H1 (cell line): ENCODE data around the gene C3orf62. TPM values are rescaled to one million over a fixed set of nuclear protein-coding genes. Genes with fewer than 3 reads are reported as not detected.

Source experiments
- CTCF ChIA-PET: fragments of 300-600 bp; sonication (Branson Sonifier 250); formaldehyde crosslinking; loops from one replicate; lab custom pipeline; 2021; ENCODE audit not compliant: partially characterized antibody; lab: Charles Lee
- POLR2A ChIA-PET: fragments of 300-600 bp; sonication (Branson Sonifier 250); formaldehyde crosslinking; loops from one replicate; lab custom pipeline; 2021; ENCODE audit warnings: inconsistent platforms; ENCODE audit not compliant: partially characterized antibody; lab: Charles Lee
- DNase-seq, 2 experiments: peaks; one replicate each; pipeline versions ENCODE4 v3.0.0 to v3.0.0-alpha.2; 2010 to 2022; ENCODE audit warnings: low spot score in 2 of 2, low read depth in 1 of 2, mixed read lengths in 1 of 2
- FAIRE-seq: peaks from 2 replicates; lab custom pipeline; 2011; peaks lifted over from hg19 to GRCh38; lab: Jason Lieb, UNC
- H2AFZ ChIP-seq: 2 replicates; pipeline ENCODE4 v1.8.1; 2012; ENCODE audit warnings: low read length, inconsistent platforms
- H2AK5ac ChIP-seq: 2 replicates; pipeline ENCODE4 v1.6.1; 2013; ENCODE audit warnings: low read depth, low read length
- H2BK120ac ChIP-seq: replicated peaks from 2 replicates; pipeline ENCODE3; 2013; ENCODE audit warnings: low read depth, low read length, inconsistent platforms
- H2BK12ac ChIP-seq: 2 replicates; pipeline ENCODE4 v1.6.1; 2013; ENCODE audit warnings: low read depth, low read length
- H2BK15ac ChIP-seq: 2 replicates; pipeline ENCODE4 v1.6.1; 2013; ENCODE audit warnings: low read length
- H2BK20ac ChIP-seq: 2 replicates; pipeline ENCODE4 v1.6.1; 2013; ENCODE audit warnings: low read length
- H2BK5ac ChIP-seq: 2 replicates; pipeline ENCODE4 v1.6.1; 2013; ENCODE audit warnings: low read depth, low read length
- H3K14ac ChIP-seq: 2 replicates; pipeline ENCODE4 v1.6.1; 2013; ENCODE audit warnings: inconsistent platforms; ENCODE audit not compliant: insufficient read length
- H3K18ac ChIP-seq: 2 replicates; pipeline ENCODE4 v1.6.1; 2013; ENCODE audit warnings: low read length; ENCODE audit errors: extremely low read depth
- H3K23ac ChIP-seq: 2 replicates; pipeline ENCODE4 v1.6.1; 2013; ENCODE audit warnings: inconsistent platforms; ENCODE audit not compliant: insufficient read length
- H3K23me2 ChIP-seq: 2 replicates; pipeline ENCODE4 v1.6.1; 2013; ENCODE audit warnings: low read depth, low read length
- H3K27ac ChIP-seq: 2 replicates; pipeline ENCODE4 v1.6.1; 2011; ENCODE audit warnings: low read depth, low read length, inconsistent platforms
- H3K27me3 ChIP-seq, 4 experiments: replicated peaks in 1 of 4; 1 replicate in 1 of 4; 2 replicates in 3 of 4; pipeline versions ENCODE4 v1.6.1 to v1.8.1; 2011 to 2013; ENCODE audit warnings: low read length in 3 of 4, mild to moderate bottlenecking in 3 of 4, inconsistent platforms in 2 of 4, mixed read lengths in 2 of 4, moderate library complexity in 1 of 4; ENCODE audit not compliant: control insufficient read depth in 3 of 4, insufficient read depth in 3 of 4; ENCODE audit errors: extremely low read depth in 1 of 4
- H3K36me3 ChIP-seq, 4 experiments: 2 replicates each; pipeline versions ENCODE4 v1.6.1 to v1.8.1; 2011 to 2013; ENCODE audit warnings: mild to moderate bottlenecking in 4 of 4, low read length in 3 of 4, moderate library complexity in 2 of 4, control low read depth in 1 of 4, inconsistent platforms in 1 of 4; ENCODE audit not compliant: insufficient read depth in 4 of 4, control insufficient read depth in 2 of 4
- H3K4ac ChIP-seq: replicated peaks from 2 replicates; pipeline ENCODE3; 2013; ENCODE audit warnings: low read length, low read depth, mixed read lengths, inconsistent platforms; ENCODE audit not compliant: insufficient read length
- H3K4me1 ChIP-seq, 4 experiments: replicated peaks in 1 of 4; 1 replicate in 1 of 4; 2 replicates in 3 of 4; pipeline versions ENCODE4 v1.6.1 to v1.8.1; 2011 to 2013; ENCODE audit warnings: low read length in 3 of 4, inconsistent platforms in 2 of 4, mixed read lengths in 1 of 4; ENCODE audit not compliant: insufficient read depth in 4 of 4, control insufficient read depth in 3 of 4
- H3K4me2 ChIP-seq, 2 experiments: 2 replicates each; pipeline versions ENCODE4 v1.6.1 to v1.8.1; 2011 to 2013; ENCODE audit warnings: low read depth in 2 of 2, low read length in 2 of 2, control low read depth in 1 of 2, inconsistent platforms in 1 of 2, mild to moderate bottlenecking in 1 of 2; ENCODE audit not compliant: insufficient read depth in 1 of 2
- H3K4me3 ChIP-seq, 4 experiments: fragments of 200-600, 300-600 bp in 1 of 4; sonication (generic), shearing (Covaris generic), sonication (Bioruptor Twin) in 1 of 4; 2 replicates each; pipeline versions ENCODE4 v1.5.1 to v1.8.1; 2011 to 2016; ENCODE audit warnings: low read length in 4 of 4, low read depth in 3 of 4, control low read depth in 2 of 4, inconsistent platforms in 2 of 4, mild to moderate bottlenecking in 2 of 4, mixed read lengths in 1 of 4, moderate library complexity in 1 of 4; ENCODE audit not compliant: insufficient read depth in 2 of 4; ENCODE audit errors: extremely low read depth in 1 of 4
- H3K56ac ChIP-seq: replicated peaks from 2 replicates; pipeline ENCODE3; 2013; ENCODE audit warnings: low read depth, mild to moderate bottlenecking, mixed read lengths, low read length, inconsistent platforms; ENCODE audit not compliant: insufficient read length
- H3K79me1 ChIP-seq: 2 replicates; pipeline ENCODE4 v1.6.1; 2013; ENCODE audit warnings: low read depth, low read length, control low read depth
- H3K79me2 ChIP-seq, 2 experiments: 2 replicates each; pipeline versions ENCODE4 v1.6.1 to v1.8.1; 2012 to 2013; ENCODE audit warnings: low read length in 2 of 2, mild to moderate bottlenecking in 2 of 2, inconsistent platforms in 1 of 2; ENCODE audit not compliant: insufficient read depth in 2 of 2, control insufficient read depth in 1 of 2
- H3K9ac ChIP-seq, 4 experiments: replicated peaks in 1 of 4; 1 replicate in 1 of 4; 2 replicates in 3 of 4; pipeline versions ENCODE4 v1.6.1 to v1.8.1; 2011 to 2013; ENCODE audit warnings: low read depth in 3 of 4, low read length in 3 of 4, control low read depth in 2 of 4, mild to moderate bottlenecking in 2 of 4, moderate library complexity in 2 of 4, inconsistent platforms in 1 of 4; ENCODE audit errors: extremely low read depth in 1 of 4
- H3K9me3 ChIP-seq, 2 experiments: 2 replicates each; pipeline versions ENCODE4 v1.6.1 to v1.8.1; 2012 to 2013; ENCODE audit warnings: mild to moderate bottlenecking in 2 of 2, moderate library complexity in 2 of 2, control low read depth in 1 of 2, inconsistent platforms in 1 of 2, low read depth in 1 of 2, low read length in 1 of 2, mixed read lengths in 1 of 2; ENCODE audit not compliant: insufficient read depth in 2 of 2
- H4K20me1 ChIP-seq, 2 experiments: replicated peaks in 1 of 2; 2 replicates each; pipeline versions ENCODE3 to v1.8.1; 2011 to 2013; ENCODE audit warnings: inconsistent platforms in 2 of 2, low read length in 2 of 2, mild to moderate bottlenecking in 1 of 2; ENCODE audit not compliant: insufficient read depth in 2 of 2, control insufficient read depth in 1 of 2
- H4K5ac ChIP-seq: 2 replicates; pipeline ENCODE4 v1.6.1; 2013; ENCODE audit warnings: low read length, low read depth, mixed read lengths, inconsistent platforms; ENCODE audit not compliant: insufficient read length
- H4K8ac ChIP-seq: 2 replicates; pipeline ENCODE4 v1.8.0; 2013; ENCODE audit warnings: mild to moderate bottlenecking, moderate library complexity, low read length, inconsistent platforms; ENCODE audit not compliant: insufficient read depth; ENCODE audit errors: extremely low read depth
- H4K91ac ChIP-seq: replicated peaks from 2 replicates; pipeline ENCODE3; 2013; ENCODE audit warnings: low read length, mixed read lengths, inconsistent platforms; ENCODE audit not compliant: insufficient read length
- CHD2 ChIP-seq: IDR thresholded peaks from 2 replicates; pipeline ENCODE4 v1.6.1; 2012; ENCODE audit warnings: low read length, improper control_type of control experiment
- CREB1 ChIP-seq: IDR thresholded peaks from 2 replicates; pipeline ENCODE4 v1.6.1; 2012; ENCODE audit warnings: inconsistent platforms
- EZH2 ChIP-seq: fragments of 200-600 bp; sonication (generic); IDR thresholded peaks from 2 replicates; pipeline ENCODE4 v1.7.1; 2012; ENCODE audit warnings: low read depth, mild to moderate bottlenecking, moderate library complexity, low read length, inconsistent platforms; ENCODE audit not compliant: severe bottlenecking
- HDAC6 ChIP-seq: IDR thresholded peaks from one replicate; pipeline ENCODE4 v1.7.1; 2012; ENCODE audit warnings: low read depth, mild to moderate bottlenecking, inconsistent platforms, low read length, moderate library complexity
- RNF2 ChIP-seq: fragments of 200-900, 300-1000 bp; sonication (generic); IDR thresholded peaks from 2 replicates; pipeline ENCODE4 v1.7.1; 2016; ENCODE audit warnings: borderline replicate concordance, low read depth, mild to moderate bottlenecking, antibody characterized with exemption, low read length; ENCODE audit not compliant: poor library complexity, severe bottlenecking; ENCODE audit errors: missing control alignments
- WGBS, 2 experiments: shearing (Covaris generic) in 1 of 2; methylation state at CpG; one replicate each; pipeline versions ENCODE4 v1.1.6 to v1.1.7; 2013 to 2015; ENCODE audit warnings: low lambda C conversion rate in 2 of 2, mixed read lengths in 2 of 2, inconsistent platforms in 1 of 2, low coverage in 1 of 2, missing lambda C conversion rate in 1 of 2; ENCODE audit not compliant: insufficient replicate concordance in 2 of 2, insufficient coverage in 1 of 2, insufficient read length in 1 of 2; ENCODE audit errors: extremely low coverage in 1 of 2, missing lambda C conversion rate in 1 of 2; 5-methylcytosine and 5-hydroxymethylcytosine counted together
- polyA plus RNA-seq, 7 experiments: library from polyadenylated mRNA; depleted of rRNA in 3 of 7; stranded (reverse) in 5 of 7; unstranded in 2 of 7; fragments of >200 nt in 5 of 7; fragments of 200-250 nt in 2 of 7; gene quantifications; 1 replicate in 5 of 7; 2 replicates in 1 of 7; 4 replicates in 1 of 7; pipeline versions ENCODE4 v1.2.1 to v1.2.3, GENCODE V29; 2011 to 2013; ENCODE audit warnings: missing spikeins in 2 of 7, mixed read lengths in 2 of 7
- total RNA-seq: library from RNA; stranded (reverse); fragmentation: NEBNext Ultra II Directional; extraction: Animal tissue kit (Norgen Biotek cat#: 25700); gene quantifications from 2 replicates; pipeline ENCODE4 v1.2.1, GENCODE V29; 2021

The C3orf62 gene
- total and polyA plus RNA-seq, 2 of the 8 experiments (the other 6 are each of a cell fraction or from before 2014, with no cell fraction given) = 1.1 to 3.0 TPM

DNA sequence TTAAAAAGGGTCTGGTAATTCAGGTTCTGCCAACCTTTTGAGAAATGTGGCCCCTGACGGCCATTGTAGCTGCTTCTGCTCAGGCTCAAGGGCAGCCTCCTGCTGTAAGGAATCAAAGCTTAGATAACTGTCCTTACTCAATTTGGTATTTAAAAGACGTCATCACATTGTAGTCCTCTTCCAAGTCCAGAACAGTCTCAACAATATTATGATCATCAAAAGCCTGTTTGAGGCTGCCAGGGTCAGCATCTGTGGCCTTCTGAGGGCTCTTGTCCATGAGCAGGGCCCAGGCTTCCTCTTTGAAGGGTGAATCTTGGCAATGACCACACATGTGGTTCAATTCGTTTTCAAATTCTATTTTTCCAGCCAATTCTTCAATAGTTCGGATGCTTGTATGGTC, 6.0 kb downstream of the C3orf62 start:
- no peak for TF ChIP-seq CHD2
- TF ChIP-seq CREB1 = no peak
- no peak for TF ChIP-seq RNF2
- TF ChIP-seq HDAC6 = no peak
- no peak for TF ChIP-seq EZH2
- TF ChIP-seq, all 59 proteins: peak for 0
- H3K23ac ChIP-seq = no peak overlapping the region
- CTCF ChIA-PET = interaction anchor here (0.6 to 1.7 kb wide), 3 partner anchors 65 to 137 kb away, joined by 3 to 4 read pairs (median 3); no protein-coding TSS in a partner anchor
- no peaks in the 10 kb centered on the region for H3K36me3 ChIP-seq
- no peaks in the 10 kb centered on the region for H4K20me1 ChIP-seq
- H3K4me2 ChIP-seq = no peak overlapping the region
- H3K4ac ChIP-seq = no peak overlapping the region
- no peak overlapping the region for H2BK20ac ChIP-seq
- FAIRE-seq (no peak), DNase-seq (no peak)
- H3K56ac ChIP-seq = no peak overlapping the region
- H3K18ac ChIP-seq = no peak overlapping the region
- H3K27ac ChIP-seq = no peak overlapping the region
- H2AK5ac ChIP-seq = no peak overlapping the region
- H4K5ac ChIP-seq = no peak overlapping the region
- H3K14ac ChIP-seq = no peak overlapping the region
- no peak overlapping the region for H2BK12ac ChIP-seq
- POLR2A ChIA-PET = interaction anchor here (1.0 kb wide), 1 partner anchor 140 kb away, joined by 3 read pairs; no protein-coding TSS in a partner anchor
- no peak overlapping the region for H2BK15ac ChIP-seq
- 81% methylated on average over 4 of the region's 4 CpGs; no CpG with 5 or more reads in 1 of the 2 experiments for WGBS, 2 experiments
- no peaks in the 10 kb centered on the region for H3K79me1 ChIP-seq
- H3K9me3 ChIP-seq = no peaks in the 10 kb centered on the region
- H2BK5ac ChIP-seq = no peak overlapping the region
- no peak overlapping the region for H3K4me3 ChIP-seq
- H4K8ac ChIP-seq = no peak overlapping the region
- H3K9ac ChIP-seq = no peak overlapping the region
- no peak overlapping the region for H2AFZ ChIP-seq
- no peaks in the 10 kb centered on the region for H3K27me3 ChIP-seq
- H3K79me2 ChIP-seq = no peaks in the 10 kb centered on the region
- no peaks in the 10 kb centered on the region for H3K23me2 ChIP-seq
- H4K91ac ChIP-seq = no peak overlapping the region
- no peaks in the 10 kb centered on the region for H3K4me1 ChIP-seq
- no peak overlapping the region for H2BK120ac ChIP-seq
